Measurements from ENCODE around the gene CEP44.
"Not testable (repeated sequence)": the region's sequence is repeated elsewhere in the genome, so short reads cannot be mapped to it uniquely, and the experiment has no call there.

The CEP44 gene

GRCh38 chr4:174279433-174280155 lies 4.1 kb upstream of the CEP44 start:
- no peak for DNase-seq (ENCODE audit: low read depth)

- no peak for DNase-seq (ENCODE audit: low read depth)
These were observed 2.5 kb upstream of the CEP44 start for GRCh38 chr4:174281182-174281737.

- DNase-seq (ENCODE audit: low read depth) = no peak
These were observed 1.8 kb upstream of the CEP44 start for GRCh38 chr4:174281901-174282300.

- DNase-seq (ENCODE audit: low read depth) = peak; percentile 53
These were observed 740 bp upstream of the CEP44 start for GRCh38 chr4:174282836-174283506.

- no peak for DNase-seq (ENCODE audit: low read depth)
These were observed 776 bp downstream of the CEP44 start for GRCh38 chr4:174284487-174284886.

- DNase-seq (ENCODE audit: low read depth) = no peak
These were observed 3.2 kb downstream of the CEP44 start for GRCh38 chr4:174286870-174287269.

GRCh38 chr4:174292473-174292872 lies 8.8 kb downstream of the CEP44 start:
- DNase-seq (ENCODE audit: low read depth) = no peak

GRCh38 chr4:174294641-174295040 lies 10.9 kb downstream of the CEP44 start:
- DNase-seq (ENCODE audit: low read depth) = not testable (repeated sequence)

GRCh38 chr4:174295142-174295541 lies 11.4 kb downstream of the CEP44 start:
- DNase-seq (ENCODE audit: low read depth) = not testable (repeated sequence)

GRCh38 chr4:174303687-174304086 lies 20.0 kb downstream of the CEP44 start:
- DNase-seq (ENCODE audit: low read depth) = no peak

GRCh38 chr4:174304664-174305063 lies 21.0 kb downstream of the CEP44 start:
- DNase-seq (ENCODE audit: low read depth) = no peak

- no peak for DNase-seq (ENCODE audit: low read depth)
These were observed 22.2 kb downstream of the CEP44 start for GRCh38 chr4:174305961-174306360.

- no peak for DNase-seq (ENCODE audit: low read depth)
These were observed 24.0 kb downstream of the CEP44 start for GRCh38 chr4:174307694-174308093.

- no peak for DNase-seq (ENCODE audit: low read depth)
These were observed 29.3 kb downstream of the CEP44 start for GRCh38 chr4:174312993-174313392.

- DNase-seq (ENCODE audit: low read depth) = no peak
These were observed 30.6 kb downstream of the CEP44 start for GRCh38 chr4:174314274-174314673.

- no peak for DNase-seq (ENCODE audit: low read depth)
These were observed 31.1 kb downstream of the CEP44 start for GRCh38 chr4:174314770-174315169.

GRCh38 chr4:174316546-174316945 lies 32.8 kb downstream of the CEP44 start:
- DNase-seq (ENCODE audit: low read depth) = no peak

- DNase-seq (ENCODE audit: low read depth) = no peak
These were observed 33.2 kb downstream of the CEP44 start for GRCh38 chr4:174316954-174317353.

GRCh38 chr4:174317531-174317930 lies 33.8 kb downstream of the CEP44 start:
- DNase-seq (ENCODE audit: low read depth) = no peak

- DNase-seq (ENCODE audit: low read depth) = no peak
These were observed 35.4 kb downstream of the CEP44 start for GRCh38 chr4:174318829-174319764.

GRCh38 chr4:174320494-174321199 lies 36.9 kb downstream of the CEP44 start:
- no peak for DNase-seq (ENCODE audit: low read depth)

- DNase-seq (ENCODE audit: low read depth) = no peak
These were observed 40.5 kb downstream of the CEP44 start for GRCh38 chr4:174324236-174324635.

All from stimulated activated CD8-positive, alpha-beta memory T cell treated with anti-CD3 and anti-CD28 coated beads, Interleukin-4, amount 100 ng/mL, for 24 hours (primary cell).